Kidney capillary endothelial cell (primary cell): ENCODE measurements around the gene JARID2.
A peak's percentile ranks its signal among the peaks of the same experiment; 100 is the strongest.

Experiments
- DNase-seq: peaks from one replicate; pipeline ENCODE4 v3.0.0-alpha.2; 2018; ENCODE audit warnings: low spot score

The JARID2 gene

DNA sequence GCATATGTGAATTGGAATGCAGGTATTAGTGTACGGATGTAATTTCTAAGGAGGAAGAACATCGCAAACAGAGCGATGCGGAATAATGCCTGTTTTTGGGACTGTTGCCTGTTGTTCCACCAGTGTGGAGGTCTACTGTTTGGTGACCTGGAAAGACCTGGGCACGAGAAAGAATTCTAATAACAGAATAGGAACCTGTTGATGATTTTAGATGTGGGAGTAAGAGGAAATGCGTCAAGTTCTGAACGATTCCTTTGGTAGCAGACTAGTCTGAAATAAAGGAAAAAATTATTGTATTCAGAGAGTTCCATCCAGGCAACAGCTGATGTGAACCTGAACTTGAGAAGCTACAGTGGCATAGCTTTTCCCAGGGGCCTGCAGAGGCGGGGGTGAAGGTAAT is 224.9 kb downstream of the JARID2 start:
- DNase-seq = no peak

DNA sequence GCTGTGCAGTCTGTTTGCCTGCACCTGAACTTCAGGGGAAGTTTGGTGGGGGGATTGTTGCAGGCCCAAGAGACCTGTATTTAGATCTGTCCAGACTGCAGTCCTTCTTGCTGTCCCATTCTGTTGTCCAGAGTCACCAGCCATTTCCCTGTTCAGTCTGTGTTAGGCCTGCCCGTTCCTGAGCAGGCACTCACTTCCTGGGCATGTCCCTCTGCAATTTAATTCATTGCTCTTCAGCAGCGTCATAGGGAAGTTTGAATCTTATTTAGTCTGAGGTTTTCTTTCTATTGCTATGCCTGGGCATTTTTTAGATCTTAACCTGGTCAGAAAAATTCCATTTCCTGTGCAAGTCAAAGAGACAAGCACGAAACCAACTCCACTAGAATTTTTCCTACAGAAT is 226.8 kb downstream of the JARID2 start:
- DNase-seq = peak; percentile 64

DNA sequence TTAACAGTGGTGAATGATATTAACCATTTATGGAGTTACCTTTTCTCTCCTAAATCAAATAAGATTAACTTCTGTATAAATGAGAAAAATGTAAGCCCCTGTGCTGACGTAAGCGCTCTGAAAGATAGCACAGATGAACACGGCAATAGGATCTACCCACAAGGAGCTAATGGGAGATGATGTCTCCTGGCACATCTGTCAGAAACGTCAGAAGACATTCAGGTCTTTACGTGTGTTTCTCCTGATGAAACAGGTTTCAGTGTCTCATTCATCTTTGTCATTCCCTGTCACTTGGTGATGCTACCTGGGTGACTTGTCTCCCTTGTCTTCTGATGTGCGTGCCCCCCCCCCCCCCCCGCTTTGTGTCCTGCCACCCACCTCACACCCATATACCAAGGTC is 227.3 kb downstream of the JARID2 start:
- DNase-seq = no peak

DNA sequence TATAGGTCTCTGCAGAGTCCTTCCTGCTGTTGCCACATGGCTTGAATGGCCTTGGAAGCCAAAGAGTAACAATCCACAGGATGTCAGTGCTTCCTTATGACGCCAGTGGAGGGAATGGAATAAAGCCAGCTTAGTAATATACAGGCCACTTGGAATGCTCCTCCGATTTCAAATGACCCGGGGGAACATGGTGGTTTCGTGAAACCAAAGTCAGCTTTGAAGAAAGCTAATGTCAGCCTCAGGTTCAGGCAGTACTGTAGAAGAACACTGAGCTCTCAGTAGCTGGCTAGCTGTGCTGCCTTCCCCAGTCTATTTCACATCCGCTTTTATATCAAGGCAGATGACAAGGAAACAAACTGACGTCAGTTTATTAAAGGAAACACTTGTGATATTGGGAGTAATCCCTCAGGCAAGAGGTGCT is 227.9 kb downstream of the JARID2 start:
- DNase-seq = peak; percentile 82

DNA sequence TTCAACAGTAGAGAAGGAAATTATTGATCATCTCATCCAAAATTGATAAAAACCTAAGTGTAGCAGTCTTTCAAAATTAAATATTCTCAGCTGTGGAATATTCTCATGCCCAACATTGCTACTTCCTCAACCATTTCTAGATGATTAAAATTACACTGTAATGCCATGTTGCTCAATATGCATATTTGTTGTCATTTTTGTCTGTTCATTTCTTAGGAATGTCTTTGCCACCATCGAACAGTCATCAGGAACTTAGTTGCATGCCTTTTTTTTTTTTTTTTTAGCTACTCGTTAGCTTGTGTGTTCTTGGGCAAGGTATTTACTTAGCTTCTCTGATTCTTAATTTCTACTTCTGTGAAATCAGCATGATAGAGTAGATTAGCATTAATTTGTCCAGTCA is 228.3 kb downstream of the JARID2 start:
- no peak for DNase-seq

DNA sequence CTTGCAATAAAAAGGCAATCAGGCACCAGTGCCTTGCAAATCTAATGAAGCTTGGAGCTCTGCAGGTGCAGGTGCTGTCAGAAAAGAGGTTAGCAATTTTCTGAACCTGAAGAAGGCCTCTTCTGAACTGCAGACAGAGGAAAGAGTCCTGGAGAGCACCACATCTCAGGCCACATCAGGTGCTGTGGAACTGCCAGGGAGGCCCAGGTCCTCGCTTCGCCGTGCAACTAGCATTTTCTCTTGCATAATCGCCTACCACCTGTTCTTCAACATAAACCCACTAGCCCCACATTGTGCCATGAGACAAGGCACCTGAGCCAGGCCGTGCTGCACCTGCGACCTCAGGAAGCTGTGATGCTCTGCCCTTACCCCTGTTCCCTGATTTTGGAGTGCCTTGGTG is 229.4 kb downstream of the JARID2 start:
- no peak for DNase-seq

DNA sequence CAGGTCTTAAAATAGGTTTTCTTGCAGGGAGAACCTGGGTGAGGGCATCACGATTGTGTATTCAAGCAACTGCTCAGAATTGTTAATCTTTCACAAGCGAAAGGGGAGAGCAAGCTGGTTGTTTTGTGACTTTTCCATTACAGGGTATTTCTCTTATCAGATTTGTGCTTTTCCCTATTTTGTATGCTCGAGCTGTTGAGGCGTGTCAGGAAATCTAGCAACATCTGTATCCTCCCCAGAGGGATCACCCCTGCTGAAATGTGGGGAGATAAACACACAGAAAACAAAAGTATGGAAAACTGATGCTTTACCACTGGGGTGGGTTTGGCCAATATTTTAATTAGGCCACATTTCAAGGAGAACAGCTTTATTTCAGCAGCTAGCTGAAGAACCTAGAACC is 230.0 kb downstream of the JARID2 start:
- DNase-seq = no peak

DNA sequence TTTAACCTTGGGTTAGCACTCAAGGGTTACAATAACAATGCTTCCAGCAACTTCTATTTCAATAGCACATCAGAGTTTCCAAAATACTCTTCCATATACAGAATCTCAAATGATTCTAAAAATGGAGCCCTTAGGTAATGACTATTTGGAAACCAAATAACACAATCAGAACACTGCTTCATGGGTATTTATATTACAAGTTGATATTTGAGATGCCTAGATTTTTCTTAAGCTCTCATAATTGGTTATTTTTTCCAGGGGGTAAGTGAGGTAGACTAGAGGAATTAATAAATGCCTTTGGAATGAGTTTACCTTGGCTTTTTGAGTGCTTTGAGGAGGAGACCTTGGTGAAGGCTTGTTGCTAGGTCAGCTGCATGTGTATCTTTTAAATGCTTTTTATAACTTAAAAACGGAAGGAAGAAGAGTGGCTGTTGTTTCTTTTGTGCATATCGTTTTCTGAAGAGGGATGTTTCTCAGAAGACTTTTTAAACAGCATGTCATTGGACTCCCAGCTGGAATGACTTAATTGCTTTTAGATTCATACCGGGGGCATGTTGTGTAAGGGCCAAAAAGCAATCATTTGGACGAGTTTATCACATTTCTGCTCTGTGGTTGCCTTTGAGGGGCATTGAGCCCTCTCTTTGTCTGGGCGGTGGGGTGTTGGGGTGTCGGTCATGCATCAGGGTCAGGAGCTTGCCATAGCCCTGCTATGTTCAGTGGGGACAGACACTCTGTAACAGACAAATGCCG is 230.9 kb downstream of the JARID2 start:
- no peak for DNase-seq

DNA sequence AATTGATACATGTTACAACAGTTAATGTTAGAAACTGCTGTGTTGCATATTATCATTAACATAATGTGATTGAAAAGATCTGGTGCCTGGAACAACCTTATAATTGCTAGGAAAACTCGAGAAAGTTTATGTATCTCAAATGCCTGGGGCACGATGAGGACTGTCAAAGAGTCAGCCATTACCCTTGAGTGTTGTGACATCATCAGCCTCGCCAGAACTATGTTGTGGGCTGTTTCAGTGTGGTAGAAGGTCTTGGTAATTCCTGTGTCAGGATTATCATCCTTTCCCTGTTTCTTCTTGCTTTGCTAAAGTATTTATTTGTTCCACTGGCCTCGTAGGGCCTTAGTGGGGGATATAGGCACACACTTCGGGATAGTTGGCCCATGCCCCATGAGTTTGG is 231.9 kb downstream of the JARID2 start:
- no peak for DNase-seq

DNA sequence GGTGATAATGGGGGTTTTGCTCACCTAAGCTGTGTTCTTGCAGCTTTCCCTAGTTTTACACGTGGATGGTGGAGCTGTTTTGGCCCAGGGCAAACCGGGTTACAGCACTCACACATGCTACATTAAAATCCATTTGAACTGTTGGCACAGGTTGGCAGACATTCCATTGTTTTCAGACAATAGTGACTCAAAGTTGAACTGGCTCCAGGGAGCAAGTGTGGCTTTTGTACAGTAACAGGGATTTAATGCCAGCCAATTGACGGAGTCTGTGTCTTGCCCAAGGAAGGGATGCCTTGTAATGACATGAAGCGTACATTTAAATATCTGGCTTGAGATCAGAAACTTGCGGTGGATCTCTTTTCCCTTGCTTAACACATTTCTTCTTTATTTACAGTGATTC is 233.9 kb downstream of the JARID2 start:
- DNase-seq = no peak

DNA sequence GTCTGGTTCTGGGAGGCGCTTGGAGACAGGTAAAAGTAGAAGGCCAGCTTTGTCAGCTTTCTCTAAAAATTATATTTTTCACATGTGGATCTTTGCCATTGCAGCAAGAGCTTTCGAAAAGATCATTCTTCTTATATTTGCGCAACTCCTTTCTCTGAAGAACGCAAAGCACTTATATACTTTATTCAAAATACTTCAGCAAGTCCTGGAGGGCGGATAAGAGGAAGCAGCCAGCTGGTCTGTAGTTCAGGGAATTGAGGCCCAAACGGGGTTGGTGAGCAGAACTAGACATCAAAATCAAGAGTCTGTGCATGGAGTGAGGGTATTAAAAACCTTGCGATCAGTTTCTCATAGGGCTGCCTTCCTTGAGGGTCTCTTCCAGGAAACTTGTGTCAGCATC is 234.7 kb downstream of the JARID2 start:
- DNase-seq = no peak

DNA sequence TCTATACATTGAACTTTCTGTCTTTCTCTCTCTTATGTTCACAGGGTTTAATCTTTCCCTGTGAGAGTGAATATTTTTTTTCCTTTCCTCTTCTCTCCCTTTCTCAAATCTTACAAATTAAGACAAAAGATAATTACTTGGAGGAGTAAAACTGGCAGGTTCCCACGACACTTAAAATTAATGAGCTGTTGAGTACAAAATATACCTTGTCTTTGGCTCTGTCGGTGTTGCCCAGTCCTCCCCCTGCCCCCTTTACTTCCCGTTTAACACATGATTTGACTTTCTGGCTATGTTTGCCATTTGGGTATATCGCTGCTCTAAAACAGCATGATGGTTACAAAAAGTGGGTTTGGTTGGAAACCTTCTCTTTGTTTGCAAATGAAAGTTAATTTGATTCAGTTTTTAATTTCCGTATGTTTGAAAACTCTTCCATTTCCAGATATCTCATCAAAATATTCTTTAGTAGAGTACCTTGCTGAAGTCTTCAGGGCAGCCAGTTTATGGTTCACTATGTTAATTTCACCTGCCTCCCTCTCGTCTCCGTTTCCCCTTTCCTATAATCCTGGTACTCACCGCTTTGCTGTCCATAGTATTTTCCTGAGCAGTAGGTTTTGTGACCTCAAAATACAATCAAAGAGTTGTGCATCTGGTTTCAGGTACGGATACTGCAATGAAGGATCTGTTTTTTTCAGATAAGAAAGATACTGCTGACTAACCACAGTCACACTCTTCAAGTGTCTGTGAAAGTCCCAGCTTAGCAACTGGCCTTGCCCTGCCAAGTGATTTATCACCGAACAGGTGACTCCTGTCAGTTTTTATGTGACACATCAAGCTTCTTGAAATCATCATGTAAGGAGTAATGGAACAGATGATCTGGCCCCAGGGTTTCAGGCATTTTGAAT is 235.8 kb downstream of the JARID2 start:
- no peak for DNase-seq

DNA sequence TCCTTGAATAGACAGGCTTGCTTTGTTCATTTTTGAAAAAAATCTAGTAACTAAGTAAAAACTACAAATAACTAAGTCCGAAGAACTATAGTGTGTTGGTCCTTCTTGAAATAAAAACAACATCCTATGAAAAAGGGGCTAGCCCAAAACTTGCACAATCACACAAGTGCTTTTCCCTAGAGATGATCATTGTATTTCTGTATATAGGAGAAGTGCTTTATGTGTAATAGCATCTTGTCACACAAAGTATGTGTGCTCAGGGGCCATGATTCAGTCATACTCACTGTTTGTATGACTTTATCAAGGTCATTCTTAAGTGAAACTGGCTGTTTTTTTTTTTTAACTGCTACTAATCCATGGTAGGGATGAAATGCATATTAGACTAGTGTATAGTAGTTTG is 237.2 kb downstream of the JARID2 start:
- DNase-seq = no peak

DNA sequence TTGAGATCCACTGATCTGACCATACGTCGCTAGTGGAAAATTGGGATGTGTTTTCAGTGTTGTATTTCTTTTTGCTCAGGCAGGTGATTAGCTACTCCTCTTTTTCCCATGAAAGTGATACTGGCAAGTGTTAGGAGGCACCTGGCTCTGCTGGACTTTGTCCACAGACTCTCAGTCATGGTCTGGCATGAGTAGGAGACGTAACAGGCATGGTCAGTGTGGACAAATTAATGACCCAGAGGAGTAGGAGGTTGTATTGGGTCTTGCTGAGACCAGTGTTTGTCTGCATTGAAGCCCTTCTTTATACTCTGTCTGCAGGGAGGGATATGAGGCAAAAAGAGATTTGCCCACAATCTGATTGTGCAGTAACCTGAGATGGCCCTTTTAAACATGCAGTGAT is 238.3 kb downstream of the JARID2 start:
- DNase-seq = no peak

DNA sequence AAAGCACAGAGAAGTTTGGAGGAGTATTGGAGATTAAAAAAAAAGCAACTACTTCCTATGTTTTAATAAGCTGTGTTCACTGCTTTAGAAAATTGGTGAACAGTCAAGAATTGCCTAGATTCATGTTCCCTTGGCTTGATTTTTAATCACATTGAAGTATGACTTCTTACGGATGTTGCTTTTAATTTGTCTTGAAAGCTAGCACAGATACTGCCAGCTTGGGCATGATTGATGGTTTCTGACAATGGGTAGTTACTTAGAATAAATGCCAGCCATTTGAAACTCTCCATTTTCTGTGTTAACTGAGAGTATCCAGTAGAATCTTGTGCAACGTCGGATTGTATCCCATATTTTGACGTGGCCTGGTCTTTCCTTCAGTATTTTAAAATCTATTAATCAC is 239.0 kb downstream of the JARID2 start:
- DNase-seq = no peak

DNA sequence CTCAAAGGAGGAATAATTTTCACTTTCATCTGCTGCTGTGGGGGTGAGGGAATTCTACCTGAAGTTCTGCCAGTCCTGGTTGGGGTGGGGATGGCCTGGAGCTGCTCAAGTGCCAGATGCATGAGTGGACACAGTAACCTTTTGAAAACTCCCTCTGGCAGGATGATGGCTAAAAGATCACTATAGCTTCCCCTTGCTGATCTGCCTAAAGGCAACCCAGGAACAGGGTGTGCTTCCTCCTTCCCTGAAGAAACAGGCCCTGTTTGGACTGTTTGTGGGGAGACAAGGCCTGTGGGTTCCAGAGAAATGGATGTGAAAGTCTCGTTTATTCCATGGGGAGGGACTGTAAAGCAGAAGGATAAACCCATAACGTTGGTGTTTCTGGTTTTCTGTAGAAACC is 240.1 kb downstream of the JARID2 start:
- DNase-seq = no peak

DNA sequence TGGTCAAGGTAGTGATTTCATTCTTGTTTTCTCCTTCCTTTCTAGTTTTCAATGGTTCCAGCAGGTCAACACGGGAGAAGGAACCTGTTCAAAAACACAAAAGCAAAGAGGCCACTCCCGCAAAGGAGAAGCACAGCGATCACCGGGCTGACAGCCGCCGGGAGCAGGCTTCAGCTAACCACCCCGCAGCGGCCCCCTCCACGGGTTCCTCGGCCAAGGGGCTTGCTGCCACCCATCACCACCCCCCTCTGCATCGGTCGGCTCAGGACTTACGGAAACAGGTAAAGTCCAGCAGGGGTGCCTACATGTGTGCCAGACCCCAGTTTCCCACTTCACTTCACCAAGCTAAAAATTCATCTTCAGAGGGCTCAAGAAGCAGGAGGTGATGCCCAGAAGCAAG is 241.4 kb downstream of the JARID2 start:
- DNase-seq = no peak

DNA sequence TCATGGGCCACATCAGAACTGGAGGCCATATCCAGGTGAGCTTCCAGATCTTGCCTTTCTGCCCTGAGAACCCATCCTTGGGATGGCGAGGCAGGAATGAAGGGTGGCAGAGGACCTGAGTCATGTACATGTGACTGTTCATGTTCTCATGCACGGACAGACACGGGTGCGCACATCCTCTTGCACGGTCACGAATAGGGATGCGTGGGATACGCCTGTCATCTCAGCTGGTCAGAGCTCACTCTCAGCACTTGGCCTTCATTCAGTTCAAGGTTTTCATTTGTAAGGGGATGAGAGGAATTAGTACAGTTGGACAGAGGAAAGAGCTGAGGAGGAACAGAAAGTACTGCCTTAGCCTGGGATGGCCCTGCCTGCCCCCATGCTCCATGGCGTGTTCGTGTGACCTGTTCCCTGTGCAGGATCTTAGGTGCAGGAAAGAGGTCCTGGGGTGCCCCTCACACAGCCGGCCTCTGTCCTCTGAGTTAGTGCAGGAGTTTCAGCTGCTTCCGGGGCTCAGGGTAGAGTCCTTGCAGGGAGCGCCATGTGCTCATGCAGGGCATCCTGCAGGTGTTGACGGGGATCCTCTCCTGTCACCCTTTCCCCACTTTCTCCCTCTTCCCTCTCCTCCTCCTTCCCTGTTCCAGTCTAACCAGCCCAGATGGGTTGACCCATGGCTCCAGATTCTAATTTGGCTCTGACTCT is 243.5 kb downstream of the JARID2 start:
- DNase-seq = no peak

DNA sequence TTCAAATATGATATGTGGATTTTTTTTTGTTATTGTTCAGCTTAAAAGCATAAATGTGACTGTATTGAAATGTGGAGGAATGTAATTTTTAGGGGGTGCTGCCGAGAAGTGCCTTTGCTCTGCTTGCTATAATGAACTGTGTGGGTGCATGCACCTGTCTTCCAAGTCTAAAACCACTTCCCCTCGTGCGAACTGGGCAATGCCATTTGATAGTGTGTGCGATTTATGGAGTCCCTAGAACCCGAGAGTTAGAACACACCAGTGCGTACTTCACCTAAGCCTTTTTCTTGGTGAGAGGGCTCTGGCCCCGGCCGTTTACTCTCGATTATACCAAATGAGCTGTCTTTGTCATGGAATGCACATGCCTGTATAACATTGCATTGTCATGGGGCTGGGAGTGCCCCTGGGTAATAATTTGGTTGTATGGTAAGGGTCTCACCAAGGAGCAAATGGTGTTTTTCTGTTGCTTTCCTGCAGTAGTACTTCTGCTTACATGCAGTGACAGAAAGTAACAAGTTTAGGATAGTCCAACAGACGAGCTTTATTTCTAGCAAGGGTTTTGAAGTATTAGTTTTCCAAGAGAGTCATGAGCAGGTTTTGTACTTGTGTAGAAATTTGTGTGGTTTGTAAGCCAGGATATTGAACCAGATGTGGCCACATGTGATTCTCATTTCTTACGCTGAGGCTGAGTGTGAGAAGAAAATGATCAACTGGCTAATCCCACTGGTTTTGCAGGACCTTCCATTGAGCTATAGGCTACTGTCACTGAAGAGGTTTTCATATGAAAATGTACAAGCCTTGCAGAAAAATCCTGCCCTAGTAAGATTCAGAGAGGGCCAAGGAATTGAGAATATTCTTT is 244.6 kb downstream of the JARID2 start:
- DNase-seq = no peak

DNA sequence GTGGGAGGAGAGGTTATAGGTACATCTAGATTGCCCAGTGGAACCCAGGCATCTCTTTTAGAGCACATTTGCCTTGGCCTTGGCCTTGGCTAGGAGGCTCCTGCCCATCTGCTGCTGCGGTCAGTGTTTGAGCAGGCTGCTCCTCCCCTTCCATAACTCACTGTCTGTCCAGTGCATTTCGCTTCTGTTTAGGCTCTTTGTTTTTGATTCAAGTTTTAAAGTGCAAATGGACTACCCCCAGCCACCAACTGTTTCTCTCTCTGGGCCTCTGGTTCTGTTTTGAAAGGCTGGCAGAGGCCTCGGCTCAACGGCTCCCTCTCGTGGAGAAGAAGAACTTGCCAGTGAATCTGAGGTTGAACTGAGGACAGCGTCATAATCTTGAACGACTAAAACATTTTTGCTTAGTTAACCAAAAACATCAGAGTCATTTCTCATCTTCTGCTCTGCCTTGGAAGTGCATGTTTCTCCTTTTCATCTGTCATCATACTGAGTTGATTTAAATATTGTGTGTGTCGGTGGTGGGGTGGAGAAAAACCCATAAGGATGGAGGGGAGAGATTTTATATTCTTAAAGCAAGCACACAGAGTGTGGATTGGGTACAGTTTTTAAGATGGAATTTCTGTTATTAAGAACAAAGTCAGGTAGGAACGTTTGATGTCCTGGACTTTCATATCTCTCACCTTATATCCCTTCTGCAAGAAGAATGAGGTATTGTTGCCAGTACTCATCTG is 245.6 kb downstream of the JARID2 start:
- peak; percentile 65 for DNase-seq

DNA sequence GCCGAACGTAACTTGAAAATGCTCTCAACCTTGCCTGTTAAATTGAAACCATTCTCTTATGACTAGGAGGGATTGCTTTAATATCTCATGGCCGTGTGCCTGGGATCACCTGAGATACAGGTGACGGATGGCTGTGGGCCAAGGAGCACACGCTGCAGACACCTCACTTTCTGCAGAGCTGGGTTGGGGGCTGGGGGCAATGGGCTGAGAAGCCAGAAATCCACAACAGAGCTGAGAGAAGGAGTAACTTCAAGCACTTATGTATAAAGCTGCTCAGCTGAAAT is 246.1 kb downstream of the JARID2 start:
- DNase-seq = no peak
